IMR-90 (cell line): ENCODE measurements around the gene HDAC9. TPM values are rescaled to one million over a fixed set of nuclear protein-coding genes. Genes with fewer than 3 reads are reported as not detected.

Source experiments
- ATAC-seq: fragments of 200-7000 bp; cut with Tn5 transposase; 2 replicates; pipeline ENCODE4 v1.9.1; 2020; ENCODE audit warnings: low read depth, mild to moderate bottlenecking, moderate library complexity
- BruUV-seq: library from RNA; stranded (reverse); fragments of 400-500 nt; replicated peaks from 2 replicates; lab custom pipeline; 2021; lab: Mats Ljungman, UMichigan
- CTCF ChIA-PET: fragments of 300-600 bp; formaldehyde crosslinking; extraction: SDS; loops from one replicate; lab custom pipeline; 2021; ENCODE audit warnings: antibody characterized with exemption; lab: Yijun Ruan, JAX
- POLR2A ChIA-PET: fragments of 300-600 bp; sonication (Branson Sonifier 250); formaldehyde crosslinking; loops from one replicate; lab custom pipeline; 2022; ENCODE audit warnings: antibody characterized with exemption; ENCODE audit not compliant: unreplicated experiment; lab: Charles Lee
- DNase-seq: peaks from one replicate; pipeline ENCODE4 v3.0.0; 2013
- H2AFZ ChIP-seq: replicated peaks from 2 replicates; pipeline ENCODE3; 2013; ENCODE audit warnings: low read length, mild to moderate bottlenecking; ENCODE audit not compliant: poor library complexity
- H2AK5ac ChIP-seq: 2 replicates; pipeline ENCODE4 v1.6.1; 2013; ENCODE audit warnings: low read depth, low read length, inconsistent platforms
- H2AK9ac ChIP-seq: replicated peaks from 2 replicates; pipeline ENCODE3; 2013; ENCODE audit warnings: mild to moderate bottlenecking, low read depth, low read length, moderate library complexity; ENCODE audit not compliant: poor library complexity
- H2BK120ac ChIP-seq: 2 replicates; pipeline ENCODE4 v1.6.1; 2013; ENCODE audit warnings: low read depth, low read length, inconsistent platforms
- H2BK15ac ChIP-seq: 3 replicates; pipeline ENCODE4 v1.6.1; 2013; ENCODE audit warnings: low read depth, low read length, inconsistent platforms
- H2BK20ac ChIP-seq: 2 replicates; pipeline ENCODE4 v1.6.1; 2013; ENCODE audit warnings: low read depth, mild to moderate bottlenecking, inconsistent platforms, low read length, moderate library complexity
- H2BK5ac ChIP-seq: 2 replicates; pipeline ENCODE4 v1.6.1; 2013; ENCODE audit warnings: mild to moderate bottlenecking, low read depth, low read length, inconsistent platforms; ENCODE audit not compliant: poor library complexity, severe bottlenecking
- H3K14ac ChIP-seq: replicated peaks from 2 replicates; pipeline ENCODE4 v1.6.1; 2013; ENCODE audit warnings: low read depth, low read length, inconsistent platforms
- H3K18ac ChIP-seq: 2 replicates; pipeline ENCODE4 v1.6.1; 2013; ENCODE audit warnings: low read depth, low read length, control low read depth
- H3K23ac ChIP-seq: 2 replicates; pipeline ENCODE4 v1.6.1; 2013; ENCODE audit warnings: low read depth, low read length, inconsistent platforms
- H3K27ac ChIP-seq: 2 replicates; pipeline ENCODE4 v1.5.1; 2013; ENCODE audit warnings: mild to moderate bottlenecking, control low read depth, low read length; ENCODE audit not compliant: insufficient read depth
- H3K27me3 ChIP-seq: 2 replicates; pipeline ENCODE4 v1.6.1; 2013; ENCODE audit warnings: low read length; ENCODE audit not compliant: control insufficient read depth, insufficient read depth
- H3K36me3 ChIP-seq: 2 replicates; pipeline ENCODE4 v1.6.1; 2013; ENCODE audit warnings: low read length, mixed read lengths; ENCODE audit not compliant: control insufficient read depth, insufficient read depth
- H3K4ac ChIP-seq: 2 replicates; pipeline ENCODE4 v1.6.1; 2013; ENCODE audit warnings: low read depth, low read length, inconsistent platforms
- H3K4me1 ChIP-seq: 2 replicates; pipeline ENCODE4 v1.6.1; 2013; ENCODE audit warnings: low read length, mixed read lengths; ENCODE audit not compliant: control insufficient read depth, insufficient read depth
- H3K4me2 ChIP-seq: 2 replicates; pipeline ENCODE4 v1.6.1; 2013; ENCODE audit warnings: low read depth, mild to moderate bottlenecking, control low read depth, low read length, moderate library complexity
- H3K4me3 ChIP-seq: 2 replicates; pipeline ENCODE4 v1.5.1; 2013; ENCODE audit warnings: low read depth, mild to moderate bottlenecking, control low read depth, low read length, moderate library complexity; ENCODE audit not compliant: insufficient read depth
- H3K56ac ChIP-seq: 2 replicates; pipeline ENCODE4 v1.6.1; 2013; ENCODE audit warnings: low read length, inconsistent platforms; ENCODE audit not compliant: insufficient read depth; ENCODE audit errors: extremely low read depth
- H3K79me1 ChIP-seq, 2 experiments: 2 replicates each; pipeline ENCODE4 v1.6.1; 2013; ENCODE audit warnings: low read length in 2 of 2, inconsistent platforms in 1 of 2, low read depth in 1 of 2
- H3K9ac ChIP-seq: 2 replicates; pipeline ENCODE4 v1.6.1; 2013; ENCODE audit warnings: low read depth, low read length, control low read depth
- H3K9me1 ChIP-seq: 2 replicates; pipeline ENCODE4 v1.6.1; 2013; ENCODE audit warnings: low read length, inconsistent platforms; ENCODE audit not compliant: insufficient read depth
- H3K9me3 ChIP-seq: 2 replicates; pipeline ENCODE4 v1.6.1; 2013; ENCODE audit warnings: low read length; ENCODE audit not compliant: control insufficient read depth, insufficient read depth
- H4K20me1 ChIP-seq: 2 replicates; pipeline ENCODE4 v1.6.1; 2013; ENCODE audit warnings: low read length, inconsistent platforms; ENCODE audit not compliant: insufficient read depth
- H4K5ac ChIP-seq: 2 replicates; pipeline ENCODE4 v1.6.1; 2013; ENCODE audit warnings: mild to moderate bottlenecking, low read depth, low read length, control low read depth
- H4K8ac ChIP-seq, 2 experiments: 2 replicates each; pipeline ENCODE4 v1.6.1; 2013; ENCODE audit warnings: low read depth in 2 of 2, low read length in 2 of 2, control low read depth in 1 of 2, inconsistent platforms in 1 of 2
- H4K91ac ChIP-seq: 2 replicates; pipeline ENCODE4 v1.6.1; 2013; ENCODE audit warnings: low read depth, low read length, inconsistent platforms; ENCODE audit not compliant: insufficient read depth
- CEBPB ChIP-seq: IDR thresholded peaks from 2 replicates; pipeline ENCODE4 v1.6.1; 2012; ENCODE audit warnings: low read depth, low read length, improper control_type of control experiment
- CTCF ChIP-seq: conservative IDR thresholded peaks from 2 replicates; pipeline ENCODE4 v1.5.1; 2012; ENCODE audit warnings: mild to moderate bottlenecking, low read depth, low read length, improper control_type of control experiment
- ELK1 ChIP-seq: fragments of 150-350 bp; IDR thresholded peaks from 2 replicates; pipeline ENCODE4 v1.6.1; 2016; ENCODE audit warnings: low read depth, mild to moderate bottlenecking, low read length, moderate library complexity, borderline replicate concordance
- FOS ChIP-seq: fragments of 150-350 bp; IDR thresholded peaks from 2 replicates; pipeline ENCODE4 v1.6.1; 2016; ENCODE audit warnings: low read depth, low read length
- MAZ ChIP-seq: IDR thresholded peaks from 2 replicates; pipeline ENCODE4 v1.6.1; 2012; ENCODE audit warnings: low read depth, mild to moderate bottlenecking, low read length, improper control_type of control experiment, moderate library complexity, borderline replicate concordance
- POLR2A ChIP-seq: IDR thresholded peaks from 2 replicates; pipeline ENCODE4 v1.6.1; 2012; ENCODE audit warnings: mild to moderate bottlenecking, low read depth, low read length
- RAD21 ChIP-seq: IDR thresholded peaks from 2 replicates; pipeline ENCODE4 v1.6.1; 2012; ENCODE audit warnings: low read length, improper control_type of control experiment
- RFX5 ChIP-seq: IDR thresholded peaks from 2 replicates; pipeline ENCODE4 v1.8.0; 2012; ENCODE audit warnings: low read depth, mild to moderate bottlenecking, low read length, moderate library complexity
- dilution Hi-C: fragments of 300-500 bp; cut with HindIII; formaldehyde crosslinking; loops from one replicate; pipeline ENCODE4 v1.14.3; 2018; ENCODE audit warnings: low sequenced_read_pairs; ENCODE audit not compliant: unreplicated experiment
- in situ Hi-C: fragments of 300-500 bp; cut with MboI; formaldehyde crosslinking; loops from 3 replicates; pipeline ENCODE4 v1.14.3; 2019; ENCODE audit warnings: low sequenced_read_pairs, inconsistent platforms, mixed read lengths
- intact Hi-C: fragments of 100-400 bp; cut with micrococcal nuclease; formaldehyde crosslinking; loops from 2 replicates; pipeline ENCODE4 v1.10.0; 2022
- polyA plus RNA-seq, 3 experiments: library from polyadenylated mRNA; depleted of rRNA; stranded (reverse); fragments of >200 nt; gene quantifications; 2 replicates each; pipeline ENCODE4 v1.2.3, GENCODE V29; 2012; ENCODE audit warnings: low replicate concordance in 1 of 3
- total RNA-seq: library from RNA; depleted of rRNA; stranded (reverse); fragments of >200 nt; gene quantifications from 2 replicates; pipeline ENCODE4 v1.2.3, GENCODE V29; 2012

The HDAC9 gene
- total and polyA plus RNA-seq, 2 of the 4 experiments (the other 2 are of a cell fraction) = 4.3 to 24.7 TPM

GRCh38 chr7:18656362-18656761 is 160.8 kb downstream of the HDAC9 start:
- no peak overlapping the region for H3K23ac ChIP-seq
- H3K14ac ChIP-seq = no peak overlapping the region
- no peak overlapping the region for H3K56ac ChIP-seq
- H2AK5ac ChIP-seq = no peak overlapping the region
- TF ChIP-seq POLR2A (no peak), FOS (no peak), RAD21 (no peak), RFX5 (no peak), CEBPB (peak; percentile 56; the same call in 1 of the 2 replicates), ELK1 (no peak), MAZ (no peak), CTCF (no peak)
- no peak overlapping the region for H3K18ac ChIP-seq
- ChIA-PET CTCF (interaction anchor here (0.6 to 1.8 kb wide), 2 partner anchors 10 to 65 kb away, joined by 3 to 6 read pairs; no protein-coding TSS in a partner anchor), POLR2A (no interaction called here)
- H4K5ac ChIP-seq = no peak overlapping the region
- dilution Hi-C loops = no loop called here
- BruUV-seq = no TSS peak
- H2BK15ac ChIP-seq = no peak overlapping the region
- H3K4me3 ChIP-seq = no peak overlapping the region
- H2AK9ac ChIP-seq = no peak overlapping the region
- H4K8ac ChIP-seq = no peak overlapping the region
- DNase-seq (peak; percentile 17), ATAC-seq (no peak; the same call in 1 of the 2 replicates)
- no peak overlapping the region for H2BK120ac ChIP-seq
- no peaks in the 10 kb centered on the region for H3K36me3 ChIP-seq
- H3K9me1 ChIP-seq = peaks cover 5% of the 10 kb centered on the region; the same call in 1 of the 2 replicates
- H2AFZ ChIP-seq = no peak overlapping the region
- intact Hi-C loops = no loop called here
- H4K91ac ChIP-seq = no peak overlapping the region
- in situ Hi-C loops = no loop called here
- no peaks in the 10 kb centered on the region for H4K20me1 ChIP-seq
- H3K9me3 ChIP-seq = no peaks in the 10 kb centered on the region
- H2BK20ac ChIP-seq = no peak overlapping the region
- no peaks in the 10 kb centered on the region for H3K79me1 ChIP-seq
- H2BK5ac ChIP-seq = no peak overlapping the region
- H3K4ac ChIP-seq = no peak overlapping the region
- no peak overlapping the region for H3K27ac ChIP-seq
- no peak overlapping the region for H3K9ac ChIP-seq
- no peaks in the 10 kb centered on the region for H3K27me3 ChIP-seq
- no peak overlapping the region for H3K4me2 ChIP-seq
- peaks cover 6% of the 10 kb centered on the region; the same call in 1 of the 2 replicates for H3K4me1 ChIP-seq
